Psoas muscle (tissue), 8 donors: ENCODE results near the gene EZH2. TPM values are rescaled to one million over a fixed set of nuclear protein-coding genes. Genes with fewer than 3 reads are reported as not detected.

ENCODE experiments used
- ATAC-seq, 4 donors: fragments of 200-7000 bp; cut with Tn5 transposase; one replicate each; pipeline ENCODE4 v1.9.1; 2020; ENCODE audit warnings: moderate library complexity in 3 of 4, mild to moderate bottlenecking in 2 of 4
- DNase-seq, 2 donors: peaks; one replicate each; pipeline ENCODE4 v3.0.0-alpha.2; 2020
- H3K27ac ChIP-seq: fragments of 200-600 bp; one replicate; pipeline ENCODE4 v1.8.0; 2022
- H3K27me3 ChIP-seq, 3 donors: fragments of 200-600 bp in 1 of 3; one replicate each; pipeline versions ENCODE4 v1.6.1 to v1.8.0; 2013 to 2022; ENCODE audit warnings: low read length in 2 of 3, mild to moderate bottlenecking in 2 of 3, moderate library complexity in 1 of 3; ENCODE audit not compliant: insufficient read depth in 3 of 3
- H3K36me3 ChIP-seq, 2 donors: fragments of 200-600 bp in 1 of 2; one replicate each; pipeline versions ENCODE4 v1.6.1 to v1.8.0; 2013 to 2022; ENCODE audit warnings: low read depth in 1 of 2, mild to moderate bottlenecking in 1 of 2, moderate library complexity in 1 of 2; ENCODE audit not compliant: insufficient read depth in 1 of 2
- H3K4me1 ChIP-seq: fragments of 200-600 bp; one replicate; pipeline ENCODE4 v1.8.0; 2022
- H3K4me3 ChIP-seq: fragments of 200-600 bp; one replicate; pipeline ENCODE4 v1.8.0; 2022; ENCODE audit warnings: mild to moderate bottlenecking
- H3K9me3 ChIP-seq: fragments of 200-600 bp; one replicate; pipeline ENCODE4 v1.8.0; 2022
- CTCF ChIP-seq: fragments of 200-600 bp; IDR thresholded peaks from one replicate; pipeline ENCODE4 v1.8.0; 2022; ENCODE audit warnings: antibody characterized with exemption
- WGBS, 3 donors: extraction: QIAGEN DNeasy Blood & Tissue Kit; methylation state at CpG; one replicate each; pipeline versions ENCODE4 v1.1.6 to v1.1.7; 2013; 5-methylcytosine and 5-hydroxymethylcytosine counted together
- intact Hi-C, 2 donors: fragments of 100-400 bp; cut with DNase I; formaldehyde crosslinking; loops; one replicate each; pipeline versions ENCODE4 v1.11.0 to v1.14.2; 2022
- polyA plus RNA-seq, 3 donors: library from polyadenylated mRNA; stranded (reverse); fragments of 200-250 nt; gene quantifications; one replicate each; pipeline ENCODE4 v1.2.3, GENCODE V29; 2013
- total RNA-seq, 4 donors: library from RNA; stranded (reverse); fragmentation: NEBNext Ultra II Directional in 2 of 4; extraction: Animal tissue kit (Norgen Biotek cat#: 25700) in 2 of 4; gene quantifications; one replicate each; pipeline versions ENCODE4 v1.2.1 to v1.2.4, GENCODE V29; 2021 to 2023
- donor health status: healthy with polysubstance abuse.
- donor health status: DM: no; HTN: no; CAD: no; lungs with moderate emphysema.
- donor health status: Bipolar disorder and iron deficiency.
- donor health status: healthy.
- donor health status: DM: yes; HTN: yes; CAD: no.
- donor health status: DM: no; HTN: no; CAD: no.
- donor health status: DM: no; HTN: no; CAD: no.
- donor health status: DM: yes; HTN: yes; CAD: no.

The EZH2 gene
- total and polyA plus RNA-seq, 7 donors = 1.9 to 4.6 (median 2.5) TPM

DNA sequence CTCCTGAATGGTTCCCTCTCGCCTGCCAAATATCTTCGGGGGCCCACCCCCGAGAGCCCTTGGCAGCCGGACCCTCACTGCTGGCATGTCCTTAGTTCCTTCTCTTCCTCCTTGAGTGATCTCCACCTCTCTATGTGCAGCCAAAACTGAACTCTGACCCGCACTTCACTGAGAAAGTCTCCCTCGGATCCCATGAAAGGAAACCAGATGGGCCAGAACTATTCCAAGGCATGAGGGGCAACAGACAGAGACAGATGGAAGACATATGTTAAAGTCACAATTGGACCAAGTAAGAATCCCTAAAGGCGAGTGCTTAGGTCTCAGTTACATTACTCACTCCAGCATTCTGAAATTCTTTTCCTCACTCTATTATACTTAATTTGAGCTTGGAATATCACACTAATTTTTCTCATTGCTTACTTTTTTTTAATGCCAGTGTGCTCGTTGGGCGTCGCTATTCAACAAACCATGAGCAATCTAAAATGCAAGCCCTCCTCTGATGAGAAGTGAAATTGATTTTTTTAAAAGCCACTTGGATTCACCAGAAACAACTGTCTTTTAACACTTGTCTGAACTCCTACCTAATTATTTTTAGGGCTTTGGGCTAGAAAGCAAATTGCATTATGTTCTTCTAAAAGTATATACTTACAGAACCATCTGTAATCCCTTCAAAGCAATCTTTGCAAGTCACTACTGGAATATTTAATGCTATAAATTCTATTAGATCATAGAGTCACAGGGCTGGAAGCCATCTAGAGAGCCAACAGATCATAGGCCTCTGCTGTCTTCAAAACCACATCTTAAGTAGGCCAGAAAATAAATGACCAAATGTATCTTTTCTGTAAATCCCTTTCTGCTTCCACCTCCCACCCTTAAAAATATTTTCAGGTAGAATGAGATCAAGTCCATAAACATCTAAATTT is 43.3 kb upstream of the EZH2 start:
- H3K4me3 ChIP-seq = no peak overlapping the region
- intact Hi-C loops = no loop called here
- H3K27me3 ChIP-seq = no peaks in the 10 kb centered on the region
- 41 to 51% (median 41%) methylated on average over 10 of the region's 10 CpGs for WGBS, 3 donors
- H3K36me3 ChIP-seq = no peaks in the 10 kb centered on the region
- no peaks in the 10 kb centered on the region for H3K9me3 ChIP-seq
- no peak for TF ChIP-seq CTCF
- ATAC-seq (no peak), DNase-seq (no peak)
- no peaks in the 10 kb centered on the region for H3K4me1 ChIP-seq
- H3K27ac ChIP-seq = no peak overlapping the region

DNA sequence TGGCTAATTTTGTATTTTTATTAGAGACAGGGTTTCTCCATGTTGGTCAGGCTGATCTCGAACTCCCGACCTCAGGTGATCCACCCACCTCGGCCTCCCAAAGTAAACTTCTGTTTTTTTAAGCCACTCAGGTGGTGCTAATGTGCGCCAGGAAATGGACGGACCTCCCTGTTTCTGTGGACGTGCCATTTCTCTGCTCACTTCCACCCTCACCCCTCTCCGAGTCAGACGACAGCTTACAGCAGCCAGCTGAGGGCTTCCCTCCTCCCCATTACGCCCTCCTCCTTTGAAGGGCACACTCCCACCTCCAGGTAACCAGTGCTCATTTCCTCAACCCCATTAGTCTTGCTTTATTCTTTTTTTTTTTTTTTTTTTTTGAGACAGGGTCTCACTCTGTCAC is 41.7 kb upstream of the EZH2 start:
- ATAC-seq = no peak
- Histone ChIP-seq H3K9me3 (no peaks in the 10 kb centered on the region), H3K4me3 (no peak overlapping the region), H3K36me3 (no peaks in the 10 kb centered on the region), H3K27me3 (no peaks in the 10 kb centered on the region), H3K27ac (no peak overlapping the region), H3K4me1 (no peaks in the 10 kb centered on the region)
- TF ChIP-seq CTCF = no peak
- no peak for DNase-seq
- WGBS, 3 donors = 78 to 86% (median 85%) methylated on average over 9 of the region's 9 CpGs
- intact Hi-C loops = no loop called here

DNA sequence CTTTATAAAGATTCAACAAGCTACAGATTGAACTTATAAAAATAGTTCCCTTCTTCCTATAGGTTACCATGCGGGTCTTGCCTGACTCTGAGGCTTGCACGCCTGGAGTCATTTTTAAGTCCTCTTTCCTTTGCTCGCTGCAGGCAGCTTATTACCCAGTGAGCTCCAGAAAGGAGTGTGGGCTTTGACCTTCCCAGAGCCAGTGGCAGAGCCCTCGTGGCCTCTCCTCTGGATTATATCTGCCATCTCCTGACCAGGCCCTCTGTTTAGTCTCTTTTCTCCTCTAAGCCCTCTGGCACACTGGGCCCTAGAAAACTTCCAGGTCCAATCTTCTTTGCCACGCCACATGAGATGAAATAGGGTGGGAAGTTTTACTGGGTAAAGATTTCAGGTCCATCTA is 39.9 kb upstream of the EZH2 start:
- TF ChIP-seq CTCF = no peak
- Histone ChIP-seq H3K27me3 (no peaks in the 10 kb centered on the region), H3K9me3 (no peaks in the 10 kb centered on the region), H3K4me1 (no peaks in the 10 kb centered on the region), H3K4me3 (no peak overlapping the region), H3K27ac (no peak overlapping the region), H3K36me3 (no peaks in the 10 kb centered on the region)
- WGBS, 3 donors = 78 to 86% (median 81%) methylated on average over 5 of the region's 5 CpGs
- ATAC-seq (no peak), DNase-seq (no peak)
- intact Hi-C loops = no loop called here

GRCh38 chr7:148921806-148922205 is 37.7 kb upstream of the EZH2 start:
- no peaks in the 10 kb centered on the region for H3K9me3 ChIP-seq
- H3K27me3 ChIP-seq = no peaks in the 10 kb centered on the region
- ATAC-seq (no peak), DNase-seq (no peak)
- WGBS, 3 donors = 57 to 69% (median 59%) methylated on average over 6 of the region's 6 CpGs
- TF ChIP-seq CTCF = no peak
- intact Hi-C loops = no loop called here
- H3K4me1 ChIP-seq = no peaks in the 10 kb centered on the region
- H3K27ac ChIP-seq = no peak overlapping the region
- H3K36me3 ChIP-seq = no peaks in the 10 kb centered on the region
- no peak overlapping the region for H3K4me3 ChIP-seq
